Nephron progenitor cell (in vitro differentiated cells): Measurements from ENCODE around the gene SPSB4.

Experiments
- DNase-seq: peaks from one replicate; pipeline ENCODE4 v3.0.0; 2021
- H3K27ac Mint-ChIP-seq: 2 replicates; pipeline ENCODE4 v1.8.0; 2021; ENCODE audit warnings: mild to moderate bottlenecking, moderate library complexity, mixed read lengths
- H3K27me3 Mint-ChIP-seq: 2 replicates; pipeline ENCODE4 v1.8.0; 2021; ENCODE audit warnings: mild to moderate bottlenecking, low read depth, mixed read lengths; ENCODE audit not compliant: poor library complexity
- H3K36me3 Mint-ChIP-seq: 2 replicates; pipeline ENCODE4 v1.8.0; 2021; ENCODE audit warnings: low read depth, mixed read lengths
- H3K4me1 Mint-ChIP-seq: 2 replicates; pipeline ENCODE4 v1.8.0; 2021; ENCODE audit warnings: mixed read lengths
- H3K4me3 Mint-ChIP-seq: 2 replicates; pipeline ENCODE4 v1.8.0; 2021; ENCODE audit warnings: mild to moderate bottlenecking, moderate library complexity, mixed read lengths
- H3K9me3 Mint-ChIP-seq: 2 replicates; pipeline ENCODE4 v1.8.0; 2021; ENCODE audit warnings: mild to moderate bottlenecking, moderate library complexity, mixed read lengths
- CTCF ChIP-seq: fragments of 200-600 bp; sonication (generic); IDR thresholded peaks from 2 replicates; pipeline ENCODE4 v1.5.0; 2021; ENCODE audit warnings: antibody characterized with exemption

SPSB4 gene

GRCh38 chr3:141093397-141093796, 42.2 kb downstream of the SPSB4 start:
- Mint-ChIP-seq H3K9me3 (peaks cover 4% of the 10 kb centered on the region), H3K27me3 (peaks cover 4% of the 10 kb centered on the region), H3K27ac (peak overlapping the region; percentile 34), H3K4me1 (peaks cover 78% of the 10 kb centered on the region), H3K36me3 (peaks cover 18% of the 10 kb centered on the region), H3K4me3 (no peak overlapping the region)
- no peak for DNase-seq
- TF ChIP-seq CTCF, result no peak

GRCh38 chr3:141093971-141094684, 43.0 kb downstream of the SPSB4 start:
- Mint-ChIP-seq H3K4me1 (peaks cover 71% of the 10 kb centered on the region), H3K27ac (peak overlapping the region; percentile 54), H3K9me3 (peaks cover 10% of the 10 kb centered on the region), H3K27me3 (peaks cover 4% of the 10 kb centered on the region), H3K4me3 (no peak overlapping the region), H3K36me3 (peaks cover 24% of the 10 kb centered on the region)
- no peak for DNase-seq
- no peak for TF ChIP-seq CTCF

GRCh38 chr3:141094790-141095545, 43.8 kb downstream of the SPSB4 start:
- no peak for TF ChIP-seq CTCF

GRCh38 chr3:141095546-141095937, 44.4 kb downstream of the SPSB4 start:
- peaks cover 38% of the 10 kb centered on the region for H3K36me3 Mint-ChIP-seq

More at GRCh38 chr3:141094790-141095545, 43.8 kb downstream of the SPSB4 start:
- H3K9me3 Mint-ChIP-seq, result peaks cover 18% of the 10 kb centered on the region
- peaks cover 32% of the 10 kb centered on the region for H3K36me3 Mint-ChIP-seq
- H3K27me3 Mint-ChIP-seq, result peaks cover 4% of the 10 kb centered on the region
- peaks cover 62% of the 10 kb centered on the region for H3K4me1 Mint-ChIP-seq
- H3K4me3 Mint-ChIP-seq, result no peak overlapping the region
- peak overlapping the region; percentile 79 for H3K27ac Mint-ChIP-seq
- no peak for DNase-seq

GRCh38 chr3:141096164-141096563, 45.0 kb downstream of the SPSB4 start:
- Mint-ChIP-seq H3K36me3 (peaks cover 39% of the 10 kb centered on the region), H3K27me3 (peaks cover 4% of the 10 kb centered on the region), H3K9me3 (peaks cover 21% of the 10 kb centered on the region), H3K4me3 (no peak overlapping the region), H3K4me1 (peaks cover 51% of the 10 kb centered on the region), H3K27ac (no peak overlapping the region)
- no peak for TF ChIP-seq CTCF
- no peak for DNase-seq

More at GRCh38 chr3:141095546-141095937, 44.4 kb downstream of the SPSB4 start:
- no peak for DNase-seq
- Mint-ChIP-seq H3K4me1 (peaks cover 57% of the 10 kb centered on the region), H3K9me3 (peaks cover 21% of the 10 kb centered on the region), H3K27me3 (peaks cover 4% of the 10 kb centered on the region), H3K27ac (peak overlapping the region; percentile 79), H3K4me3 (no peak overlapping the region)
- TF ChIP-seq CTCF, result no peak
